ENCODE measurements around the gene TRAPPC8.
"Not testable (repeated sequence)": the region's sequence is repeated elsewhere in the genome, so short reads cannot be mapped to it uniquely, and the experiment has no call there.

DNA sequence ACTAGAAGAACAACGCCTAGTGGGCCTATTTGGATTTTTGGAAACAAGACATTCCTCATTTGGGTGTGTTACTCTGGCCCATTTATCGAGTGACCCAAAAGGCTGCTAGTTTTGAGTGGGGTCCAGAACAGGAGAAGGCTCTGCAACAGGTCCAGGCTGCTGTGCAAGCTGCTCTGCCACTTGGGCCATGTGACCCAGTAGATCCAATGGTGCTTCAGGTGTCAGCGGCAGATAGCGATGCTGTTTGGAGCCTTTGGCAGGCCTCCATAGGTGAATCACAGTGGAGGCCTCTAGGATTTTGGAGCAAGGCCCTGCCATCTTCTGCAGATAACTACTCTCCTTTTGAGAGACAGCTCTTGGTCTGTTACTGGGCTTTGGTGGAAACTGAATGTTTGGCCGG is 143.7 kb downstream of the TRAPPC8 start:
- not testable (repeated sequence) for TF ChIP-seq HOXD1 (CRISPR knock-in tag; IDR thresholded peaks at IDR 0.05); ZNF792 (CRISPR knock-in tag; IDR thresholded peaks at IDR 0.05); EP300 (IDR thresholded peaks at IDR 0.05; ENCODE audit: low read depth in 2 of 2, low read length in 2 of 2); EP300 (CRISPR knock-in tag; IDR thresholded peaks at IDR 0.05; ENCODE audit: borderline replicate concordance); ZNF589 (CRISPR knock-in tag; conservative IDR thresholded peaks at IDR 0.05); POLR2AphosphoS5 (IDR thresholded peaks at IDR 0.05; ENCODE audit: low read depth, low read length); PHF8 (CRISPR knock-in tag; IDR thresholded peaks at IDR 0.05); POLR2A (IDR thresholded peaks at IDR 0.05; ENCODE audit: insufficient read depth in 1 of 2, low read depth in 2 of 2, low read length in 2 of 2)
